ENCODE data around the gene GABPB2.

Gene GABPB2

GRCh38 chr1:151054971-151055547 is 15.5 kb upstream of the GABPB2 start:
- Histone ChIP-seq H3K79me2 (ENCODE audit: insufficient read depth, low read length) (peaks cover 59% of the 10 kb centered on the region), H3K36me3 (ENCODE audit: insufficient read depth, low read length) (peaks cover 37% of the 10 kb centered on the region; the same call in 1 of the 2 replicates), H3F3A (ENCODE audit: low read depth) (peaks cover 3% of the 10 kb centered on the region; the same call in 1 of the 2 replicates), H3K9me3 (ENCODE audit: insufficient read depth, low read depth, low read length) (no peaks in the 10 kb centered on the region), H3K9me2 (replicated peaks; ENCODE audit: low read depth, low read length) (no peaks in the 10 kb centered on the region), H3K4me1 (ENCODE audit: insufficient read depth, low read length, poor library complexity, severe bottlenecking) (peaks cover 32% of the 10 kb centered on the region), H3K9ac (ENCODE audit: low read depth, low read length, poor library complexity, severe bottlenecking) (peak overlapping the region; percentile 90), H3K27me3 (ENCODE audit: insufficient read depth, low read length, poor library complexity, severe bottlenecking) (no peaks in the 10 kb centered on the region), H4K20me1 (ENCODE audit: insufficient read depth, low read length, poor library complexity, severe bottlenecking) (peaks cover 46% of the 10 kb centered on the region), H3K4me2 (ENCODE audit: low read depth, low read length, poor library complexity, severe bottlenecking) (peak overlapping the region; percentile 99), H2AFZ (ENCODE audit: low read length) (no peak overlapping the region), H3K4me3 (ENCODE audit: low read length, poor library complexity, severe bottlenecking) (no peak overlapping the region)
- TF ChIP-seq, protein P1, sequence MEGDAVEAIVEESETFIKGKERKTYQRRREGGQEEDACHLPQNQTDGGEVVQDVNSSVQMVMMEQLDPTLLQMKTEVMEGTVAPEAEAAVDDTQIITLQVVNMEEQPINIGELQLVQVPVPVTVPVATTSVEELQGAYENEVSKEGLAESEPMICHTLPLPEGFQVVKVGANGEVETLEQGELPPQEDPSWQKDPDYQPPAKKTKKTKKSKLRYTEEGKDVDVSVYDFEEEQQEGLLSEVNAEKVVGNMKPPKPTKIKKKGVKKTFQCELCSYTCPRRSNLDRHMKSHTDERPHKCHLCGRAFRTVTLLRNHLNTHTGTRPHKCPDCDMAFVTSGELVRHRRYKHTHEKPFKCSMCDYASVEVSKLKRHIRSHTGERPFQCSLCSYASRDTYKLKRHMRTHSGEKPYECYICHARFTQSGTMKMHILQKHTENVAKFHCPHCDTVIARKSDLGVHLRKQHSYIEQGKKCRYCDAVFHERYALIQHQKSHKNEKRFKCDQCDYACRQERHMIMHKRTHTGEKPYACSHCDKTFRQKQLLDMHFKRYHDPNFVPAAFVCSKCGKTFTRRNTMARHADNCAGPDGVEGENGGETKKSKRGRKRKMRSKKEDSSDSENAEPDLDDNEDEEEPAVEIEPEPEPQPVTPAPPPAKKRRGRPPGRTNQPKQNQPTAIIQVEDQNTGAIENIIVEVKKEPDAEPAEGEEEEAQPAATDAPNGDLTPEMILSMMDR (conservative IDR thresholded peaks at IDR 0.05; ENCODE audit: low read length), result no peak
- no peak for TF ChIP-seq EZH2phosphoT487 (IDR thresholded peaks at IDR 0.05; ENCODE audit: borderline replicate concordance)

DNA sequence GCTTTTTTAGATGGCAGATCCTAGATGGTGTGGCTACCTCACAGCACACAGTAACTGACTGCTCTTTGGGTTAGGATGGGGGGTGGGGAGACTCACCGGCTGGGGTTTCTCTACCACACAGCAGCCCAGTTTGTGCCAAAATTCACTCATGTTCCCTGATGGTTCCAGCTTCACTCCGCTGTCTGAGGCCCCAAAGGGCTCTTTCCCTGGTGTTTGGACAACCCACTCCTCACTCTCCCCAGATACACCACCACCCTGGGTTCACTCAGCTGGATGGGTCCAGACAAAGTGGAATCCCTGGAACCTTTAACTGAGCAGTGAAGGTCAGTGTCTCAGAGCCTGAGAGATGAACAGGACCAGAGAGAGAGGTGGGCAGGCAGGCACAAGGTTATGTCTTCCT is 15.0 kb upstream of the GABPB2 start:
- TF ChIP-seq, protein P1 (conservative IDR thresholded peaks at IDR 0.05; ENCODE audit: low read length), result no peak
- no peak for TF ChIP-seq EZH2phosphoT487 (IDR thresholded peaks at IDR 0.05; ENCODE audit: borderline replicate concordance)
- Histone ChIP-seq H2AFZ (ENCODE audit: low read length) (no peak overlapping the region), H3K27me3 (ENCODE audit: insufficient read depth, low read length, poor library complexity, severe bottlenecking) (no peaks in the 10 kb centered on the region), H3K4me2 (ENCODE audit: low read depth, low read length, poor library complexity, severe bottlenecking) (peak overlapping the region; percentile 99), H3K9me3 (ENCODE audit: insufficient read depth, low read depth, low read length) (no peaks in the 10 kb centered on the region), H3K4me3 (ENCODE audit: low read length, poor library complexity, severe bottlenecking) (peak overlapping the region; percentile 79), H3K9me2 (replicated peaks; ENCODE audit: low read depth, low read length) (no peaks in the 10 kb centered on the region), H3K36me3 (ENCODE audit: insufficient read depth, low read length) (peaks cover 37% of the 10 kb centered on the region; the same call in 1 of the 2 replicates), H4K20me1 (ENCODE audit: insufficient read depth, low read length, poor library complexity, severe bottlenecking) (peaks cover 46% of the 10 kb centered on the region), H3F3A (ENCODE audit: low read depth) (0 out of 2 replicates have a peak, but pooled peaks cover 3% of the 10 kb centered on the region), H3K4me1 (ENCODE audit: insufficient read depth, low read length, poor library complexity, severe bottlenecking) (peaks cover 32% of the 10 kb centered on the region), H3K79me2 (ENCODE audit: insufficient read depth, low read length) (peaks cover 65% of the 10 kb centered on the region), H3K9ac (ENCODE audit: low read depth, low read length, poor library complexity, severe bottlenecking) (peak overlapping the region; percentile 90)

DNA sequence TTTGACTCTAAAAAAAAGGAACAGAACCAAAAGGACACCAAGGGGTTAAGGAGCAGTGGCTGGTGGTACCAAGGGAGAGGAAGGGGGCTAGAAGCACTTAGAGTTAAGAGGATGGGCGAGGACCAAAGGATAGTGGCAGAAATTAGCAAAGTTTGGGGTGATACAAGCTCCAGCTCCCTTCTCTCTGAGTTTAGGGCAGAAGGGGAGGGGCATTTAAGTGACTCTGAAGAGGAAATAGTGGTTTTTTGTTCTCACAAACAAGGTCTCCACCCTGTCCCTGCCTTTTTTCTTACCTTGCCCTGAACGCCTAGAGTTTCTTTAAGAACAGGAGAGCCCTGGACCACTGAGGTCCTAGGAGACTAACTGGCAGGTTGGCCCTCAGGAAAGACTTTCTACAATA is 14.4 kb upstream of the GABPB2 start:
- Histone ChIP-seq H3K4me2 (ENCODE audit: low read depth, low read length, poor library complexity, severe bottlenecking) (peak overlapping the region; percentile 99), H4K20me1 (ENCODE audit: insufficient read depth, low read length, poor library complexity, severe bottlenecking) (peaks cover 46% of the 10 kb centered on the region), H3K9ac (ENCODE audit: low read depth, low read length, poor library complexity, severe bottlenecking) (peak overlapping the region; percentile 90), H3K4me3 (ENCODE audit: low read length, poor library complexity, severe bottlenecking) (peak overlapping the region; percentile 79), H3K79me2 (ENCODE audit: insufficient read depth, low read length) (peaks cover 70% of the 10 kb centered on the region), H3F3A (ENCODE audit: low read depth) (0 out of 2 replicates have a peak, but pooled peaks cover 3% of the 10 kb centered on the region), H3K27me3 (ENCODE audit: insufficient read depth, low read length, poor library complexity, severe bottlenecking) (no peaks in the 10 kb centered on the region), H2AFZ (ENCODE audit: low read length) (no peak overlapping the region), H3K4me1 (ENCODE audit: insufficient read depth, low read length, poor library complexity, severe bottlenecking) (peaks cover 37% of the 10 kb centered on the region), H3K9me2 (replicated peaks; ENCODE audit: low read depth, low read length) (no peaks in the 10 kb centered on the region), H3K36me3 (ENCODE audit: insufficient read depth, low read length) (peaks cover 37% of the 10 kb centered on the region; the same call in 1 of the 2 replicates), H3K9me3 (ENCODE audit: insufficient read depth, low read depth, low read length) (no peaks in the 10 kb centered on the region)
- no peak for TF ChIP-seq EZH2phosphoT487 (IDR thresholded peaks at IDR 0.05; ENCODE audit: borderline replicate concordance)
- TF ChIP-seq, protein P1 (conservative IDR thresholded peaks at IDR 0.05; ENCODE audit: low read length), result no peak

Measured in Loucy (cell line).